HepG2 (cell line): Measurements from ENCODE around the gene MAPRE3. TPM values are rescaled to one million over a fixed set of nuclear protein-coding genes. Genes with fewer than 3 reads are reported as not detected.

ENCODE experiments used
- ETV6 ChIP-seq: sonication (generic); formaldehyde crosslinking; conservative IDR thresholded peaks from 2 replicates; pipeline ENCODE4 v1.4.0; 2020; ENCODE audit warnings: missing genetic modification reagents
- FOXK2 ChIP-seq: fragments of 450-650 bp; IDR thresholded peaks from 2 replicates; pipeline ENCODE4 v1.6.1; 2016
- RBM22 ChIP-seq: fragments of 200-400 bp; formaldehyde crosslinking; optimal IDR thresholded peaks from 2 replicates; pipeline ENCODE3; 2017; ENCODE audit warnings: mild to moderate bottlenecking, low read length, moderate library complexity
- TEF ChIP-seq: sonication (generic); formaldehyde crosslinking; IDR thresholded peaks from 2 replicates; pipeline ENCODE4 v1.5.0; 2020; ENCODE audit warnings: missing genetic modification reagents
- THYN1 ChIP-seq: sonication (generic); formaldehyde crosslinking; IDR thresholded peaks from 2 replicates; pipeline ENCODE4 v1.8.1; 2023; ENCODE audit warnings: low read depth, mild to moderate bottlenecking, moderate library complexity, missing genetic modification reagents, borderline replicate concordance
- ZNF674 ChIP-seq: sonication (generic); formaldehyde crosslinking; IDR thresholded peaks from 2 replicates; pipeline ENCODE4 v1.5.0; 2020; ENCODE audit warnings: low read depth, mild to moderate bottlenecking, missing genetic modification reagents
- ZNF790 ChIP-seq: sonication (generic); formaldehyde crosslinking; IDR thresholded peaks from 2 replicates; pipeline ENCODE4 v1.8.0; 2022; ENCODE audit warnings: missing genetic modification reagents, mild to moderate bottlenecking, borderline replicate concordance
- polyA plus RNA-seq, 8 experiments: library from polyadenylated mRNA; depleted of rRNA in 3 of 8; stranded (reverse) in 7 of 8; unstranded in 1 of 8; fragments of >200 nt; fragmentation: Illumina TruSeq in 4 of 8; extraction: Trizol in 4 of 8; gene quantifications; 2 replicates each; pipeline versions ENCODE4 v1.2.1 to v1.2.3, GENCODE V29; 2011 to 2016; ENCODE audit warnings: low read depth in 4 of 8, missing spikeins in 1 of 8, mixed read lengths in 1 of 8; ENCODE audit not compliant: insufficient read depth in 1 of 8
- total RNA-seq, 5 experiments: library from RNA; depleted of rRNA; stranded (reverse); fragments of >200 nt; fragmentation: Illumina TruSeq; extraction: Trizol; gene quantifications; 2 replicates each; pipeline ENCODE4 v1.2.3, GENCODE V29; 2016; ENCODE audit warnings: low read depth in 1 of 5
- TF ChIP-seq, protein P1 (sequence below): sonication (generic); formaldehyde crosslinking; IDR thresholded peaks from 2 replicates; pipeline ENCODE4 v1.4.0; 2020; ENCODE audit warnings: mild to moderate bottlenecking, low read depth, missing genetic modification reagents
- TF ChIP-seq, protein P2 (sequence below): sonication (generic); formaldehyde crosslinking; IDR thresholded peaks from 2 replicates; pipeline ENCODE4 v1.4.0; 2020; ENCODE audit warnings: mild to moderate bottlenecking, missing genetic modification reagents
- TF ChIP-seq, protein P3 (sequence below): sonication (generic); formaldehyde crosslinking; IDR thresholded peaks from 2 replicates; pipeline ENCODE4 v1.4.0; 2020; ENCODE audit warnings: missing genetic modification reagents, borderline replicate concordance
- TF ChIP-seq, protein P4 (sequence below): sonication (generic); formaldehyde crosslinking; IDR thresholded peaks from 2 replicates; pipeline ENCODE4 v1.5.0; 2020; ENCODE audit warnings: mild to moderate bottlenecking, missing genetic modification reagents, borderline replicate concordance

MAPRE3 gene
- total and polyA plus RNA-seq, 2 of the 13 experiments (the other 11 are each of a cell fraction or from before 2014, with no cell fraction given): 0.31 to 0.91 TPM

DNA sequence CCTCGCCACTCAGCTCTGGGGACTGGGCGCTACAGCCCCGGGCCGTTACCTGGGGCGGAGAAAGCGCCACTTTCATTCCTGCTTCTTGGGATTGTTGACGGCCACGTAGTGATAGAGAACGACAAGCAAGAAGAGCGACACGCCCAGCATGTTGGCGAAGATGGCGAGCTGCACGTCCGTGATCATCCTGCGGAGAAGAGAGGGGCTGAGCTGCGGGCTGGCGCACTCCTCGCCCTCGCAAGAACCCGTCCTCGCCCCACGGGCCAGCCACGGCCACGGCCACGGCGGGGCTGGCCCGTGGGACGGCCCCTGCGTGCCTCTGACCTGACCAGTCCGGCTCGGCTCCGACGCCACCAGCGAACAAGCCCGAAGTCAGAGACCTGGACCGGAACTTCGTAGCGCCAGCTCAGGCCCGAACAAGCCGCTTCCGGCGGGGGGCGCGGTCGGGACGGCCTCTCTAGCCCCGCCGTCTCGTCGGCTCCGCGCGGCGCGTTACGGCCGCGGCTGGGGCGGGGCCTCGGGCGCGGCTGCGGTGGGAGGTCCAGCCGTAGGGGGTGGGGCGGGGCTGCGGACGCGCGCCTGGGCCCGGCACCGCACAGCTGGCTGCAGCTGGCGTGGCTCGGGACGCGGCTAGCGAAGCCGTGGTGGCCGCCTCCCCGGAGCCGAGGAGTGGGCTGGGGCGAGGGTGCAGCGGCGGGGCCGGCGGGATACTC lies 101.0 kb downstream of the MAPRE3 start, which contains the start of gene OST4 (continued):
- TF ChIP-seq FOXK2: no peak
- TF ChIP-seq TEF (CRISPR knock-in tag): no peak
- no peak for TF ChIP-seq RBM22
- TF ChIP-seq THYN1: no peak
- TF ChIP-seq, protein P1, sequence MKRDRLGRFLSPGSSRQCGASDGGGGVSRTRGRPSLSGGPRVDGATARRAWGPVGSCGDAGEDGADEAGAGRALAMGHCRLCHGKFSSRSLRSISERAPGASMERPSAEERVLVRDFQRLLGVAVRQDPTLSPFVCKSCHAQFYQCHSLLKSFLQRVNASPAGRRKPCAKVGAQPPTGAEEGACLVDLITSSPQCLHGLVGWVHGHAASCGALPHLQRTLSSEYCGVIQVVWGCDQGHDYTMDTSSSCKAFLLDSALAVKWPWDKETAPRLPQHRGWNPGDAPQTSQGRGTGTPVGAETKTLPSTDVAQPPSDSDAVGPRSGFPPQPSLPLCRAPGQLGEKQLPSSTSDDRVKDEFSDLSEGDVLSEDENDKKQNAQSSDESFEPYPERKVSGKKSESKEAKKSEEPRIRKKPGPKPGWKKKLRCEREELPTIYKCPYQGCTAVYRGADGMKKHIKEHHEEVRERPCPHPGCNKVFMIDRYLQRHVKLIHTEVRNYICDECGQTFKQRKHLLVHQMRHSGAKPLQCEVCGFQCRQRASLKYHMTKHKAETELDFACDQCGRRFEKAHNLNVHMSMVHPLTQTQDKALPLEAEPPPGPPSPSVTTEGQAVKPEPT (CRISPR knock-in tag): no peak
- TF ChIP-seq, protein P2, sequence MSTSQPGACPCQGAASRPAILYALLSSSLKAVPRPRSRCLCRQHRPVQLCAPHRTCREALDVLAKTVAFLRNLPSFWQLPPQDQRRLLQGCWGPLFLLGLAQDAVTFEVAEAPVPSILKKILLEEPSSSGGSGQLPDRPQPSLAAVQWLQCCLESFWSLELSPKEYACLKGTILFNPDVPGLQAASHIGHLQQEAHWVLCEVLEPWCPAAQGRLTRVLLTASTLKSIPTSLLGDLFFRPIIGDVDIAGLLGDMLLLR (CRISPR knock-in tag): no peak; the same call in 1 of the 2 replicates
- 0 out of 2 replicates have a peak, but pooled peaks have one; percentile 35 for TF ChIP-seq ETV6 (CRISPR knock-in tag)
- TF ChIP-seq ZNF790 (CRISPR knock-in tag): peak; percentile 91; the same call in 1 of the 2 replicates
- TF ChIP-seq ZNF674: no peak
- TF ChIP-seq, protein P3, sequence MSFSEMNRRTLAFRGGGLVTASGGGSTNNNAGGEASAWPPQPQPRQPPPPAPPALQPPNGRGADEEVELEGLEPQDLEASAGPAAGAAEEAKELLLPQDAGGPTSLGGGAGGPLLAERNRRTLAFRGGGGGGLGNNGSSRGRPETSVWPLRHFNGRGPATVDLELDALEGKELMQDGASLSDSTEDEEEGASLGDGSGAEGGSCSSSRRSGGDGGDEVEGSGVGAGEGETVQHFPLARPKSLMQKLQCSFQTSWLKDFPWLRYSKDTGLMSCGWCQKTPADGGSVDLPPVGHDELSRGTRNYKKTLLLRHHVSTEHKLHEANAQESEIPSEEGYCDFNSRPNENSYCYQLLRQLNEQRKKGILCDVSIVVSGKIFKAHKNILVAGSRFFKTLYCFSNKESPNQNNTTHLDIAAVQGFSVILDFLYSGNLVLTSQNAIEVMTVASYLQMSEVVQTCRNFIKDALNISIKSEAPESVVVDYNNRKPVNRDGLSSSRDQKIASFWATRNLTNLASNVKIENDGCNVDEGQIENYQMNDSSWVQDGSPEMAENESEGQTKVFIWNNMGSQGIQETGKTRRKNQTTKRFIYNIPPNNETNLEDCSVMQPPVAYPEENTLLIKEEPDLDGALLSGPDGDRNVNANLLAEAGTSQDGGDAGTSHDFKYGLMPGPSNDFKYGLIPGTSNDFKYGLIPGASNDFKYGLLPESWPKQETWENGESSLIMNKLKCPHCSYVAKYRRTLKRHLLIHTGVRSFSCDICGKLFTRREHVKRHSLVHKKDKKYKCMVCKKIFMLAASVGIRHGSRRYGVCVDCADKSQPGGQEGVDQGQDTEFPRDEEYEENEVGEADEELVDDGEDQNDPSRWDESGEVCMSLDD (CRISPR knock-in tag): no peak
- TF ChIP-seq, protein P4, sequence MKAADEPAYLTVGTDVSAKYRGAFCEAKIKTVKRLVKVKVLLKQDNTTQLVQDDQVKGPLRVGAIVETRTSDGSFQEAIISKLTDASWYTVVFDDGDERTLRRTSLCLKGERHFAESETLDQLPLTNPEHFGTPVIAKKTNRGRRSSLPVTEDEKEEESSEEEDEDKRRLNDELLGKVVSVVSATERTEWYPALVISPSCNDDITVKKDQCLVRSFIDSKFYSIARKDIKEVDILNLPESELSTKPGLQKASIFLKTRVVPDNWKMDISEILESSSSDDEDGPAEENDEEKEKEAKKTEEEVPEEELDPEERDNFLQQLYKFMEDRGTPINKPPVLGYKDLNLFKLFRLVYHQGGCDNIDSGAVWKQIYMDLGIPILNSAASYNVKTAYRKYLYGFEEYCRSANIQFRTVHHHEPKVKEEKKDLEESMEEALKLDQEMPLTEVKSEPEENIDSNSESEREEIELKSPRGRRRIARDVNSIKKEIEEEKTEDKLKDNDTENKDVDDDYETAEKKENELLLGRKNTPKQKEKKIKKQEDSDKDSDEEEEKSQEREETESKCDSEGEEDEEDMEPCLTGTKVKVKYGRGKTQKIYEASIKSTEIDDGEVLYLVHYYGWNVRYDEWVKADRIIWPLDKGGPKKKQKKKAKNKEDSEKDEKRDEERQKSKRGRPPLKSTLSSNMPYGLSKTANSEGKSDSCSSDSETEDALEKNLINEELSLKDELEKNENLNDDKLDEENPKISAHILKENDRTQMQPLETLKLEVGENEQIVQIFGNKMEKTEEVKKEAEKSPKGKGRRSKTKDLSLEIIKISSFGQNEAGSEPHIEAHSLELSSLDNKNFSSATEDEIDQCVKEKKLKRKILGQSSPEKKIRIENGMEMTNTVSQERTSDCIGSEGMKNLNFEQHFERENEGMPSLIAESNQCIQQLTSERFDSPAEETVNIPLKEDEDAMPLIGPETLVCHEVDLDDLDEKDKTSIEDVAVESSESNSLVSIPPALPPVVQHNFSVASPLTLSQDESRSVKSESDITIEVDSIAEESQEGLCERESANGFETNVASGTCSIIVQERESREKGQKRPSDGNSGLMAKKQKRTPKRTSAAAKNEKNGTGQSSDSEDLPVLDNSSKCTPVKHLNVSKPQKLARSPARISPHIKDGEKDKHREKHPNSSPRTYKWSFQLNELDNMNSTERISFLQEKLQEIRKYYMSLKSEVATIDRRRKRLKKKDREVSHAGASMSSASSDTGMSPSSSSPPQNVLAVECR: peak; percentile 91; the same call in 1 of the 2 replicates
